ENCODE data around the gene CD276. TPM values are rescaled to one million over a fixed set of nuclear protein-coding genes. Genes with fewer than 3 reads are reported as not detected.

The CD276 gene
- total and polyA plus RNA-seq, 12 donors = 53.4 to 147 (median 84.1) TPM

DNA sequence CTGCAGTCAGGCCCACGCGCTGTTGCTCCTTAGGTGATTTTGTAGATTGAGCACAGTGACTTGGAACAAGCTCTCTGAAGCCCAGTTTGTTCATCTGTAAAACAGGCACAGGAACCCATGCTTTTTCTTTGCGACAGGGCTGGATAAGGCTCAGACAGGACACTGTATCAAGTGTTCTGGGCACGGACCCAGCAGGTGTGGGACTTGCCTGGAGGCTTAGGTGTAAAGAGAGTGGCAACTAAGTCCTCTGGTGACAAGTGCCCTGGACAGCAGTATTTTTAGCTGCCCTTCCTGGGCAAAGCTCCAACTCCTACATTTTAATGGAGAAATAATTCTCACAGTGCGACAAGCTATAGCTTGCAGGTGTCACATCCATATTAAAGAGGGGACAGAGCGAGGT is 32.2 kb downstream of the CD276 start:
- peaks cover 0 to 25% of the 10 kb centered on the region in 2 donors for H3K36me3 ChIP-seq (replicated peaks in 1 of 2)
- intact Hi-C loops (cut with DNase I) = no loop called here

DNA sequence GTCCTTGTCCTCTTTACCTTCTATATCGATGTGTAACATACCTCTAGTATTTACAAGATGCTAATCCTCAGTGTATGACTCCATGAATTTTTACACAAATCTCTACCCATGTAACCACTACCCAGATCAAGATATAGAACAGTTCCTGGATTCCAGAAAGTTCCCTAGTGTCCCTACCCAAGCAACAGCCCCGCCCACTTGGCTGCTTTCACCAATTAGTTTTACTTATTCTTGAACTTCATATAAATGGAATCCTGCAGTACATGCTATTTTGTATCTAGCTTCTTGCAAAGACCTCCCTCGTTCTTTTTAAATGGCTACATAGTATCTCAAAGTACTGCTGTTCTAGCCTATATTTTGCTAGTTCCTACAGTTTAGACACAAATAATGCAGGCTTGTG is 33.0 kb downstream of the CD276 start:
- no peak overlapping the region for H3K27ac ChIP-seq
- intact Hi-C loops (cut with DNase I) = no loop called here
- no peaks in the 10 kb centered on the region for H3K9me3 ChIP-seq (replicated peaks in 1 of 3)
- no peak overlapping the region for H3K4me3 ChIP-seq
- TF ChIP-seq, protein P1, sequence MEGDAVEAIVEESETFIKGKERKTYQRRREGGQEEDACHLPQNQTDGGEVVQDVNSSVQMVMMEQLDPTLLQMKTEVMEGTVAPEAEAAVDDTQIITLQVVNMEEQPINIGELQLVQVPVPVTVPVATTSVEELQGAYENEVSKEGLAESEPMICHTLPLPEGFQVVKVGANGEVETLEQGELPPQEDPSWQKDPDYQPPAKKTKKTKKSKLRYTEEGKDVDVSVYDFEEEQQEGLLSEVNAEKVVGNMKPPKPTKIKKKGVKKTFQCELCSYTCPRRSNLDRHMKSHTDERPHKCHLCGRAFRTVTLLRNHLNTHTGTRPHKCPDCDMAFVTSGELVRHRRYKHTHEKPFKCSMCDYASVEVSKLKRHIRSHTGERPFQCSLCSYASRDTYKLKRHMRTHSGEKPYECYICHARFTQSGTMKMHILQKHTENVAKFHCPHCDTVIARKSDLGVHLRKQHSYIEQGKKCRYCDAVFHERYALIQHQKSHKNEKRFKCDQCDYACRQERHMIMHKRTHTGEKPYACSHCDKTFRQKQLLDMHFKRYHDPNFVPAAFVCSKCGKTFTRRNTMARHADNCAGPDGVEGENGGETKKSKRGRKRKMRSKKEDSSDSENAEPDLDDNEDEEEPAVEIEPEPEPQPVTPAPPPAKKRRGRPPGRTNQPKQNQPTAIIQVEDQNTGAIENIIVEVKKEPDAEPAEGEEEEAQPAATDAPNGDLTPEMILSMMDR (IDR thresholded peaks at IDR 0.05) = no peak
- TF ChIP-seq POLR2A (IDR thresholded peaks at IDR 0.05) = no peak
- no peaks in the 10 kb centered on the region for H3K27me3 ChIP-seq
- 66 to 87% (median 69%) methylated on average over 3 of the region's 3 CpGs for WGBS, 4 donors
- DNase-seq = no peak
- H3K36me3 ChIP-seq (replicated peaks in 1 of 2) = peaks cover 0 to 20% of the 10 kb centered on the region in 2 donors
- no peaks in the 10 kb centered on the region for H3K4me1 ChIP-seq (replicated peaks in 1 of 2)

More for the DNA sequence above, 32.2 kb downstream of the CD276 start:
- H3K27ac ChIP-seq = no peak overlapping the region
- no peaks in the 10 kb centered on the region for H3K27me3 ChIP-seq
- no peak overlapping the region for H3K4me3 ChIP-seq
- DNase-seq = no peak
- H3K4me1 ChIP-seq (replicated peaks in 1 of 2) = no peaks in the 10 kb centered on the region
- 75 to 88% (median 77%) methylated on average over 6 of the region's 6 CpGs for WGBS, 4 donors
- TF ChIP-seq, protein P1 (IDR thresholded peaks at IDR 0.05) = no peak
- no peak for TF ChIP-seq POLR2A (IDR thresholded peaks at IDR 0.05)
- H3K9me3 ChIP-seq (replicated peaks in 1 of 3) = no peaks in the 10 kb centered on the region

DNA sequence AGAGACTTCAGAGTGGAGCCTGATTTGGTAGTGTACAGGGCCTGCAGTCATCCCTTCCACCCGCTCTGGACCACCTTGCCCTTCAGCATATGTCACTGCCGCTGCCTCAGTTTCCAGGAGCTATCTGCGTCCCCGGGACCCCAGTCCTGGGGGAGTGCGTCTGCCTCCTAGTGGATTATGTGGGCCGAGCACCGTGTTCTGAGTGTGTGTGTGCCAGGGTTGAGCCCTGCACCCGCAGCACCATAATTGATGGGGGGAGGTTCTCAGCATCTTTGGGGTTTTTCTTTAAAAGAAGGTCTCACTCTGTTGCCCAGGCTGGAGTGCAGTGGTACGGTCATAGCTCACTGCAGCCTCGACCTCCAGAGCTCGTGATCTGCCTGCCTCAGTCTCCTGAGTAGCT is 33.6 kb downstream of the CD276 start:
- no peak overlapping the region for H3K27ac ChIP-seq
- no peaks in the 10 kb centered on the region for H3K27me3 ChIP-seq
- no peaks in the 10 kb centered on the region for H3K9me3 ChIP-seq (replicated peaks in 1 of 3)
- intact Hi-C loops (cut with DNase I) = no loop called here
- WGBS, 4 donors = 57 to 69% (median 64%) methylated on average over 10 to 11 of the region's 11 CpGs
- TF ChIP-seq, protein P1 (IDR thresholded peaks at IDR 0.05) = no peak
- no peak for TF ChIP-seq POLR2A (IDR thresholded peaks at IDR 0.05)
- no peaks in the 10 kb centered on the region for H3K4me1 ChIP-seq (replicated peaks in 1 of 2)
- no peak overlapping the region for H3K4me3 ChIP-seq
- H3K36me3 ChIP-seq (replicated peaks in 1 of 2) = peaks cover 0 to 14% of the 10 kb centered on the region in 2 donors
- no peak for DNase-seq

DNA sequence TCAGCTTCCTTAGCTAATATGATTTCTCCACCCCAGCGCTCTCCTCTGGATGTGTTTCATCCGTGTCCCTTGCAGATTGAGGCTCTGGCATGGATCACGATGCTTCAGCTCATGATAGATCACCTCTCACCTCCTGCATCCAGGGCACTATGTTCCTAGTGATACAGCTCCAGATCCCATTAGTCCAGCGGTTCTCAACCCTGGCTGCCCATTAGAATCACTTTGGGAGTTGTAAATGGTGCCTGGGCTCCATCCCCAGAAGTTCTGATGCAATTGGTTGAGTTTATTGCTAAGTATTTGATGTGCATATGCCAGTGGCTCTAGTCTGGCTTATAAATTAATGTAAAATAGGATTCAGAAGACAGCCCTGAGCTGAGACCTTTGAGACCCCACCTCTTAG is 34.5 kb downstream of the CD276 start:
- Histone ChIP-seq H3K27ac (no peak overlapping the region), H3K4me1 (replicated peaks in 1 of 2) (no peaks in the 10 kb centered on the region), H3K9me3 (replicated peaks in 1 of 3) (no peaks in the 10 kb centered on the region), H3K36me3 (replicated peaks in 1 of 2) (peaks cover 0 to 5% of the 10 kb centered on the region in 2 donors), H3K4me3 (no peak overlapping the region), H3K27me3 (no peaks in the 10 kb centered on the region)
- DNase-seq = no peak
- intact Hi-C loops (cut with DNase I) = no loop called here
- TF ChIP-seq POLR2A (IDR thresholded peaks at IDR 0.05) = no peak
- TF ChIP-seq, protein P1 (IDR thresholded peaks at IDR 0.05) = no peak
- 74 to 91% (median 77%) methylated on average over 4 of the region's 4 CpGs for WGBS, 4 donors
